Measurements from ENCODE around the gene SKOR1.

SKOR1 gene

DNA sequence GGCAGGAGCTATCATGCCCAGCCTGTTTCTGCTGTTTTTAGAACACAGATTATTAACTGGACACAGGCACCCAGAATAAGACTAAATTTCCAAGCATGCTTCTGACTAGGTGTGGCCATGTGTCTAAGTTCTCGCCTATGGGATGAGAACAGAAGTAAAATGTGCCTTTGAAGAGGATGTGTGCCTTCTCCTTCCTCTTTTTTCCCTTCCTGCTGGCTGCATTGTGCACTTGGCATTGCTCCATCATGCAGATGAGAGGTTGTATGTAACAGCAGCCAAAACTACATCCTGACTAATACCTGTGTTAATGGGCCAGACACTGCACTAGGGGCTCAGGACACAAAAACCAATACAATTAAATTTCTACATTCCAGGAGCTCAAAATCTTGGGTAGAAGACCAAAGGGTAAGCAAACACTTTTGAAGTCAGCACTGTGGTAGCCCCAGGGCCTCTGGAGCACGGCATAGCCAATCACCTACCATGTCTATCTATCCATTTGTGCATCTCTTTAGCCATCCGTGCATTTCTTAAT, 55.4 kb downstream of the SKOR1 start:
- TF ChIP-seq, protein P1, sequence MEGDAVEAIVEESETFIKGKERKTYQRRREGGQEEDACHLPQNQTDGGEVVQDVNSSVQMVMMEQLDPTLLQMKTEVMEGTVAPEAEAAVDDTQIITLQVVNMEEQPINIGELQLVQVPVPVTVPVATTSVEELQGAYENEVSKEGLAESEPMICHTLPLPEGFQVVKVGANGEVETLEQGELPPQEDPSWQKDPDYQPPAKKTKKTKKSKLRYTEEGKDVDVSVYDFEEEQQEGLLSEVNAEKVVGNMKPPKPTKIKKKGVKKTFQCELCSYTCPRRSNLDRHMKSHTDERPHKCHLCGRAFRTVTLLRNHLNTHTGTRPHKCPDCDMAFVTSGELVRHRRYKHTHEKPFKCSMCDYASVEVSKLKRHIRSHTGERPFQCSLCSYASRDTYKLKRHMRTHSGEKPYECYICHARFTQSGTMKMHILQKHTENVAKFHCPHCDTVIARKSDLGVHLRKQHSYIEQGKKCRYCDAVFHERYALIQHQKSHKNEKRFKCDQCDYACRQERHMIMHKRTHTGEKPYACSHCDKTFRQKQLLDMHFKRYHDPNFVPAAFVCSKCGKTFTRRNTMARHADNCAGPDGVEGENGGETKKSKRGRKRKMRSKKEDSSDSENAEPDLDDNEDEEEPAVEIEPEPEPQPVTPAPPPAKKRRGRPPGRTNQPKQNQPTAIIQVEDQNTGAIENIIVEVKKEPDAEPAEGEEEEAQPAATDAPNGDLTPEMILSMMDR (conservative IDR thresholded peaks at IDR 0.05; ENCODE audit: low read length): no peak
- DNase-seq (ENCODE audit: low read depth): no peak
- no peak overlapping the region for H3K4me3 ChIP-seq (ENCODE audit: low read length)

DNA sequence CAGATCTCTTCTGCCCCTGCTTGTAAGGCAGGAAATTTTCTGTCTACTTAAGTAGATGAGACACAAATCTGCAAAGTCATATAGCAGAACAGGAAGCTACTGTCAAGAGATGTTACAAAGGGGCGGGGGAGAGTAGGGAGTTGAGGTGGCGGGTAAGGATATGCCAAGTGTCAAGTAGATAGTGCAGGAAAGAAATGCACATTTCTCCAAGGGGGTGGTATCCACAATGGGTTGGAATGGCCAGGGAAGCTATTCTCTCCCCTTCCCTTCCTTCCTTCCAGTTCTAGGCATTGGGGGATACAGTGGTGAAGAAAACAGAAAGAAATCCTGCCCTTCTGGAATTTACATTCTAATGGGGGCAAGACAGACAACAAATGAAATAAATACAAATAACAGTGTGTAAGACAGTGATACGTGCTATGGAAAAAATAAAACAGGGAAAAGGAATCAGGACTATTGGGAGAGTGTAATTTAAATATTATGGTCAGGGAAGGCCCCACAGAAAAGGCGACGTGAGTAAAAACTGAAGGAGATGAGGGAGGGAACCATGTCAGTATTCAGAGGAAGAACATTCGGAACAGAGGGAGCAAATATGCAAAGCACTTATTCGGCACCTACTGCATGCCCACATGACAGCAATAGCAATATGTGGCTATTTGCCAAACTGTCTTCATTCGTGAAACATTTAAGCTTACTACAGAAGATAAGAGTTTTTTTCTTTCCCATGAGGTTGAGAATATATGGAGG, 57.4 kb downstream of the SKOR1 start:
- H3K4me3 ChIP-seq (ENCODE audit: low read length): no peak overlapping the region
- TF ChIP-seq, protein P1 (conservative IDR thresholded peaks at IDR 0.05; ENCODE audit: low read length): no peak
- DNase-seq (ENCODE audit: low read depth): no peak

DNA sequence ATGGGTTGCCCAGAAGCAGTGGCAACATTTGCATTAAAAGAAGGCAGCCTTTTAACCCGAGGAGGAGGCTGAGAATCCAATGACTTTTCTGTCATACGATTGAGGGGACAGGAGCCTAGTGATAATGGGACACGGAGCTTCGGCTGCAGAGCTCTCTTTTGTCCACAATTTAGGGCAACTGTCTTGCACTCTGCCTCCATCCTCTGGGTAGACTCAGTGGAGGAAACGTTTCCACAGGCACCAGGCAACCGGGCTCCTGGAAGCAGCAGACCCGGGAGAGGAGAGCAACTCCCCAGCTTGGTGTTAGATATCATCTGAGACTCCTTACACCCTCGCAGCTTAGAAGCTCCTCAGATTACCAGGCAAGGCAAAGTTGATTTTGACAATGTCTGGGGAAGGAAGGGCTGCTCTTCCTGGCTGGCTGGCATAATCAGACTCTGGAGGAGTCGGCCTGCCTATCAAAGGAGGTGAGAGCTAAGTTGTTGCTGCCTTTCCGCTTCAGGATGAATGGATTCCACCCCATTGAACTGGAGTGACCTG, 58.0 kb downstream of the SKOR1 start:
- H3K4me3 ChIP-seq (ENCODE audit: low read length): no peak overlapping the region
- TF ChIP-seq, protein P1 (conservative IDR thresholded peaks at IDR 0.05; ENCODE audit: low read length): no peak
- DNase-seq (ENCODE audit: low read depth): no peak

DNA sequence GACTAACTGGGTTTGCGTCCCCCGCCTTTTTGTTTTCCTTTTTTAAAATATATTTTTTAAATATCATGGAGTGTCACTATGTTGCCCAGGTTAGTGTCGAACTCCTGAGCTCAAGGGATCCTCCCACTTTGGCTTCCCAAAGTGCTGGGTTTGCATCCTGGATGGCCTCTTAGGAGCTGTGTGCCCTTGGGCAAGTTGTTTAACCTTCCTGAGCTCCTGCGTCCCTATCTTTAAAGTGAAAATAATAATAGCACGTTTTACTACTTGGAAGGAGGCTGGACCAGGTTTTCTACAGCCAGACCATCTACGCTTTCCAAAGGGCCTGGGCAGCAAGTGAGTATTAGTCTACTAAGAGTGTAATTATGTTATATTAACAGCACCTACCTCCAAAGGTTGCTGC, 58.7 kb downstream of the SKOR1 start:
- no peak overlapping the region; the same call in 1 of the 2 replicates for H3K4me3 ChIP-seq (ENCODE audit: low read length)
- TF ChIP-seq, protein P1 (conservative IDR thresholded peaks at IDR 0.05; ENCODE audit: low read length): no peak
- DNase-seq (ENCODE audit: low read depth): no peak

Measured in AG10803 (cell line).